ENCODE measurements around the gene ZBTB40.

Gene ZBTB40

DNA sequence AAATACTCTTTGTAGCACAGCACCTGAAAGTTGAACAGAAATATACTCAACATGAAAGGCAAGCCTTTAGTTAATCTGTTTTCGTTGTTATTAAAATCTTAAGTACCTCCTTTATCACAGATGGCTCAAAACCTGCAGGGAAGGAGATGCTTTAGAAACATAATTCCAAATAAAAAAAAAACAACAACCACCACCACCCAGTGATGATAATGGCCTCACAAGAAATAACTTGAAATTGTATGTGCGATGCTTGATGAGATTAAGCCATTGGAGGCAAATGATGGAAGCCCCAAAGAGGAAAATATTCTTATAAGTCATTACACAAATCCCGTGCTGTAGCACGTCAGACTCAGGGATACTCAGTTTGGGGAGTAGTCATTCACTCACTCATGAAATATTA, 24.9 kb upstream of the ZBTB40 start:
- no peak for DNase-seq (ENCODE audit: low read depth)

DNA sequence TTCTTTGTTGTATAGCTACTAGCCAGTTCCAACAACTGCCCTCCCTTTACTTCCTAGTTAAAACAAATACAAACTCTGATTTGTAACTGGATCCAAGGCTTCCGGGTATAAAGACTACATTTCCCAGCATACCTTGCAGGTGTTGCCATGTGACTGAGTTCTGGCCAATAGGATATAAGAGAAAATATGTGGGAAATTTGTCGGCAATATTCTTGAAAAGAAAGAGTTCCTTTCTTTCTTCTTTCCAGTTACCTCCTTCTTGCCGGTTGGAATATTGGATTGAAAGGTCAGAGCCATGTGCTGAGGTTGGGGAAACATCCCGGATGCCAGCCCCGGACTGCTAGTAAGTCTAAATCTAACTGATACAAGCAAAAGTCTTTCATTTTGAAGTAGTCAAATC, 23.0 kb upstream of the ZBTB40 start:
- no peak for DNase-seq (ENCODE audit: low read depth)

DNA sequence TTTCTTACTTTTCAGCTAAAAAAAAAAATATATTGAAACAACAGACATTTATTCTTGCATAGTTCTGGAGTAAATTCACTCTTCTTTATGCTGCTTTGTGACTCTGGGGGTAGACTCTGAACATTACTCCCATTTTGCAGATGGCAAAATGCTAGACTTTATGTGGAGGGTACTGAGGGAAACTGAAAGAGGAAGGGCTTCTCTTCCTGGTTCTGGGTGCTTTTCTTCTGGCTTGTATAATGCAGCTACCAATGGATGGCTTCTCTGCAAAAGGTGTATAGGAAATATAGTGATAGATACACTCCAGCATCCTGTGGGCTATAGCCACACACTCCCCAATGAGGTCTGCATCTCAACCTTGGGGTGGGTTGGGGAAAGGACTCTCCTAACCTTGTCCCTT, 19.7 kb upstream of the ZBTB40 start:
- no peak for DNase-seq (ENCODE audit: low read depth)

DNA sequence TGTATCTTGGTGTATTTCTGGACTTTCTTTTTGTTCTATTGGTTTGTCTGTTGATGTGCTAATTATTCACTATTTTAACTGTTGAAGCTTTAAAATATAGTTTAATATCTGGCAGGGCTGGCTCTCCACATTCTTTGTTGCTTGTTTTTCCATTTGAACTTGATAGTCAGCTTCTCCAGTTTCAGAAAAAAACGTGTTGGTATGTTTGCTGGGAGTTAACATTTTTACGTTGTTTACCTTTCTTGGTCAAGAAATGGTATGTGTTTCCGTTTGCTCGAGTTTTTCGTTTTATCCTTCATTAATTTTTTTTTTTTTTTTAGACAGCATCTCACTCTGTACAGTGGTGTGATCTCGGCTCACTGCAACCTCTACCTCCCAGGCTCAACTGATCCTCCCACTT, 16.9 kb upstream of the ZBTB40 start:
- no peak for DNase-seq (ENCODE audit: low read depth)

DNA sequence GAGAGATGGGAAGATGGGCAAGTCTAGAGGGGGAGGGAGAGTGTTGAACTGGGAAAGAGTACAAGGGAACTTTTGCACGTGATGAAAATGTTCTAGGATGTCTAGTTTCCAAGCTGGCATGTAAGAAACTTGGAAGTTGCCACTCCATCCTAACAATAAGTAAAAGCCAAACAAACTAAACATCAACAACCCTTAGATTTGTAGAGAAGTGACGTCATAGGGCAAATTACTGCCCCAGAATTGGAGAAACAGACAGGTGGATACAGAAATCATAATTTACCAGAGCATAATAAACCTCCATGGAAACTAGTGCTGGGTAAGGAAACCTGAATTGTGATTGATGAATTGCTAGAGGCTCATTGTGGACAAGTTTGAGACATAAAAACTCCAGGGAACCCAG, 14.7 kb upstream of the ZBTB40 start:
- DNase-seq (ENCODE audit: low read depth), result no peak

DNA sequence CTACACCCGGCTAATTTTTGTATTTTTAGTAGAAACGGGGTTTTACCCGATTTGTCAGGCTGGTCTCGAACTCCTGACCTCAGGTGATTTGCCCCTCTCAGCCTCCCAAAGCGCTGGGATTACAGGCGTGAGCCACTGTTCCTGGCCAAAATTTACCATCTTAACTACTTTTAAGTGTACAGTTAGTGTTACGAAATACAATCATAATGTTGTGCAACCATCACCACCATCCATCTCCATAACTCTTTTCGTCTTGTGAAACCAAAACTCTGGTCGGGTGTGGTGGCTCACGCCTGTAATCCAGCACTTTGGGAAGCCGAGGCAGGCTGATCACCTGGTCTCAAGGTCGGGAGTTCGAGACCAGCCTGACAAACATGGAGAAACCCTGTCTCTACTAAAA, 14.1 kb upstream of the ZBTB40 start:
- DNase-seq (ENCODE audit: low read depth), result no peak

DNA sequence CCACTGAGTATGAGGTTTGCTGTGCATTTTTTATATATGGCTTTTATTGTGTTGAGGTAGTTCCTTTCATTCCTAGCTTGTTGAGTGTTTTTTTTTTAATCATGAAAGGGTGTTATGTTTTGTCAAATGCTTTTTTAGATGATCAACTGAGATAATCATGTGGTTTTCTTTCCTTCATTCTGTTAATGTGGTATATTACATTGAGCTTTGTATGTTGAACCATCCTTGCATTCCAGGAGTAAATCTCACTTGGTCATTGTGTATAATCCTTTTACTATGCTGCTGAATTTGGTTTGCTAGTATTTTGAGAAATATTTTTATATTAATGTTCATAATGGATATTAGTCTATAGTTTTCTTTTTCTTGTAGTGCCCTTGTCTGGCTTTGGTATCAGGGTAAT, 11.1 kb upstream of the ZBTB40 start:
- no peak for DNase-seq (ENCODE audit: low read depth)

DNA sequence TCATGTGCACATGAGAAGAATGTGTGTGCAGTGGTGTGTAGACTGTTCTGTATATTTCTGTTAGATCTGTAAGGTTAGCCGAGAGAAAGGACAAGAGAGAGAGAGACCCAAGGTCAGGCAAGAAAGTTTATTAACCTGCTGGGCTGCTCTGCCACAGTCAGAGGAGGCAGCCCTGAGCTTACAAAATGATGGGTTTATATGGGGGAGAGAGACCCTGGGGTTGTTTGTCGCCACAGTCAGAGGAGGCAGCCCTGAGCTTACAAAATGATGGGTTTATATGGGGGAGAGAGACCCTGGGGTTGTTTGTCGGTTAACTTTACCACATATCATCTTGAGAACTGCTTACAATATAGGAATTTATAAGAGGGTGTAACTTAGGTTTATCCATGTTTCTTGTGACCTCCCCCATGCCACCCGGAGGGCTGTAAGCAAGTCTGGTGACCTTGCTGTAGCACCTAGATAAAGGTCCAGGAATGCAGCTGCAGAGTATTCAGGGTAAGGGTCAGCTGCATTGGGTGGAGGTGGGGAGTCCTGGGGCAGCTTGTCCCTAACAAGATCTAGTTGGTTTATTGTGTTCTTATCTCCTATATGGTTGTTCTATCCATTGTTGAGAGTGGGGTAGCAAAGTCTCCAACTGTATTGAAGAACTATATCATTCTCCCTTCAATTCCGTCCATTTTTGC, 9.3 kb upstream of the ZBTB40 start:
- DNase-seq (ENCODE audit: low read depth), result no peak

DNA sequence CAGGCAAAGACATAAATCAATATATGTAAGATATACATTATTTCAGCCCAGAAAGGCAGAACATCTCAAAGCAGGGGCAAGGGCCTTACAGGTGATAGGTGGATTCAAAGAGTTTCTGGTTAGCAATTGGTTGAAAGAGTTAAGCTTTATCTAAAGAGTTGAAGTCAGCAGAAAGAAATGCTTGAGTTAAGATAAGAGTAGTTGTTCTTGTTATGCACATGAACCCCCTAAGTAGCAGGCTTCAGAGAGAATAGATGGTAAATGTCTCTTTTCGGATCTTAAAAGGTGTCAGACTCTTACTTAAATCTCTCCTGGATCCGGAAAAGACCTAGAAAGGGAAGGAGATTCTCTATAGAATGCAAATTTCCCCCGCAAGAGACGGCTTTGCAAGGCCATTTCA, 8.3 kb upstream of the ZBTB40 start:
- DNase-seq (ENCODE audit: low read depth), result no peak

DNA sequence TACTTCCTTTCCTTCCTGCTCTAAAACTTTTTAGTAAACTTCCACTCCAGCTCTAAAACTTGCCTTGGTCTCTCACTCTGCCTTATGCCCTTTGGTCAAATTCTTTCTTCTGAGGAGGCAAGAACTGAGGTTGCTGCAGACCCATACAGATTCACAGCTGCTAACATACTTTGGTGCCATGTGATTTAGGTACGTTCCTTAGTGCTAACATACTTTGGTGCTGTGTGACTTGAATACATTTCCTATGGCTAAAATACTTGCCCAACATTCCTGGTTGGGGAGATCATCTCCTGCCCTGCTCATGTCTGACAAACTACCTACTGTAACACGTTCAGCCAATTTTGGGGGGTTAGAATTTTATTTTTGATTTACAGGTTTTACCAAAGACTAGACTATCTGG, 6.8 kb upstream of the ZBTB40 start:
- no peak for DNase-seq (ENCODE audit: low read depth)

DNA sequence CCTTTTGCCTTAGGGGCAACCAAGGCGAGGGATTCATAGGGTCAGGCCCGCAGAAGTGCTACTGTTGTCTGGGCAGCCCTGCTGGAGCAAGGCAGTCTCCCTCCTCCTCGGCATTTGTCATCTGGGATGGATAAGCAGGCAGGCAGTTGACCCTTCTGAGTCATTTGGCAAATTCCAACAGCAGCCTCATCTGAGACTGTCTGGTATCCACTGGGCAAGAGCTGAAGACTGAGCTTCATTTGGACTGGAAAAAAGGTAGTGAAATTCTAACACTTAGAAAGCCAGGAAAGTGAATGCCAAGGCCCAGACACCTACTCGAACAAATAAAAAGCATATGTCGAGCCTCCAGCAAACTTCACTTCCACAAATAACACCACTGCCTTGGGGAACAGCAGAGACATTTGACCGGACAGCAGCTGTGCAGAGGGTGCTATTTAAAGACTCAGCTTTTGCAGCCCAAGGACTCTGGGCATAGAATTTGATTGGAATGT, 4.0 kb upstream of the ZBTB40 start:
- no peak for DNase-seq (ENCODE audit: low read depth)

DNA sequence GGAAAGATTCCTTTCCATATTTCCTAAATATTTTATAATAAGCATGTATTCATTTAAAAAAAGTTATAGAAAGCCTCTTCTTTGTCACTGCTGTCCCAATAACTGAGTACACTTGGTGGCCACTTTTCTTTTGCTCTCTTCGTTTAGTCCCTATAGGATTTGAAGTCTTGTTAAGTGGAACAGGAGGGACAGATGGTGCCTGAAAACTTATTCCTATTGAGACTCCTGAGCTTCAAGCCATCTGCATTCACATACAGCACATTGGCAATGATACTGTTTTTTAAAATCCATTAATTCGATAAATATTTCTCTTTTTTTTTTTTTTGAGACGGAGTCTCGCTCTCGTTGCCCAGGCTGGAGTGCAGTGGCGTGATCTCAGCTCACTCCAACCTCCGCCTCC, 2.0 kb upstream of the ZBTB40 start:
- DNase-seq (ENCODE audit: low read depth), result no peak

DNA sequence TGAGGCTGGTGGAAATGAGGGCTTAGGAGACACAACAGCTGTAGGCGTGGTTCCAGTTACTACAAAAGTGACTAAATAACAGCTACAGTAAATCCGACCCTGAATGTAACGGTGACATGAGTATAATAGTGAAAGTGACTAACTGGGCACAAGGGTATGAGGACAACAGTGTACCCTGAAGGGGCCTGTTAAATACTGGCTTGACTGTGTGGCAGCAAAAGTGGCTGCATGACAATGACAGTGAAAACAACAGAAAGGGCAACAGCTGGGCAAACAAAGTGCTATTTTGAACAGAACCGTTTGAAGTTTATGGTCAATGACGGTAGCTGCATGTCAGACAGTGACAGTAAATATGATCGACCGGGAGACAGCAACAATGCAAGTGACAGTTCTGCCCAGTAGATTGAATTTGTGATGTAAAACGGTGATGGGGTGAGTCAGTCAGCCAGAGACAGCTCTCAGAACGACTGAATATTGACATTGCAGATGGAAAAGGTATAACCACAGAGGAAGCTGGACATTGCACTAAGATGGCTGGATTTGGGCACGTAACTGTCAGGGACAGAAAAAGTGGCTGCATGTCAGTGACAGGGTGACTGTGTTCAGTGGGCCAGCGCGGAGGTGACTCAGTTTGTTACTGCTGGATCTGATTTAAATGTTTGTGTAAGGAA, 1.2 kb upstream of the ZBTB40 start:
- no peak for DNase-seq (ENCODE audit: low read depth)

DNA sequence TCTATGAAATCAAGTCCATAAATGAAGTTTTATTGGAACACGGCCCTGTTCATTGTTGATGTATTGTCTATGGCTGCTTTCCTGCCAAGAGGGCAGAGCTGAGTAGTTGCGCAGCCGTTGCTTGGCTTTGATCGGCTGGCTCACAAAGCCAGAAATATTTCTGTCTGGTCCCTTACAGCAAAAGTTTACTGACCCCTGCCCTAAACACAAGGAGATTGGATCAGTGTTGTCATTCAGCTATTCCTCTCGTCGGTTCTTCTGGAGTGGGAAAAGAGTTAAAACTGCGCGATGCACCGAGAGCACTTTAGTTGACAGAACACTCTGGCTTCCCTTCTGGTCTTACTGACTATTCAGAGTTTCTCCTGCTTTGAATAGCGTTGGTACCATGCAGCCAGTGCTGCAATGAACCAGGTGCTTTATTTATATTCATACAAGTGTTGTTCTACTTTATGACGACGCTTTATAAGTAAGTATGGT, 868 bp downstream of the ZBTB40 start:
- DNase-seq (ENCODE audit: low read depth), result no peak

DNA sequence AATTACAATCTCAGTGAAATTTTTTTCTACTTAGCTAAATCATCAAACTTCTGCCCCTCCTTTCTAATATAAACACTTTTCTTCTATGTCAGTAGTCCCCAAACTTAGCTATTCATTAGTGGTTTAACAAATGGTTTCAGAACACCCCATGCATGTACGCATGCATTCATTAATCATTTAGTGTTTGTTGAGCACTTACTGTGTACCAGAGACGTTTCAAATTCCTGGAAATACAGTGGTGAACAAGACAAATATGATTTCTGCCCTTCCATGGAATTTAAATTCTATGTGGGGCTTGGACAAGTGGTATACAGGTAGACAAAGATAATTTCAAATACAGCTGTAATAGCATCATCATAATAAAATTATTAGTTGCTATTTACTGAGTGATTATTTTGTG, 1.5 kb downstream of the ZBTB40 start:
- DNase-seq (ENCODE audit: low read depth), result no peak

DNA sequence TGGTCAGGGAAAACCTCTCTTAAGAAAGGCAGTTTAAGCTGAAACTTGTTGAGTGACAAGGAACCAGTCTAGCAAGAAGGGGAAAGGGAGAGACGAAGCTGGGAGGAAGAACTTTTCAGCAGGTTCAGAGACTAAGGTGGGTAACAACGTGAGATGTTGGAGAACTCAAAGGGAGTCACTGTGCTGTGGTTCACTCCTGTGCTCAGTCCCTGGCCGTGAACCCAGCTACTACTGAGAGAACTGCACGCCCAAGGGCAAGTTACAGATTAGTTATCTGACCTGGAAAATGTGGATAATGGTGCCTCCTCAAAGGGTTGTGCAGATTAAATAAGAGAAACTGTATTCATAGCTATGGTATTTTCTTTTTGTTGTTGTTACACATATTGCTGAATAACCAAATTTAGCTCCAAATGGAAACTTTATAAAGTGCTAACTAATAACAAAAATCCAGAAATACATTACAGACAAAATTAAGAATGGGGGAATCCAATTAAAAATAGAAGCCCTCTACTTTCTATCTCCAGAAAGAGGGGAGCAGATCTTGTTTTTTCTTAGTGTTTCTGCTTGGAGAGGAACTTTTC, 2.9 kb downstream of the ZBTB40 start:
- no peak for DNase-seq (ENCODE audit: low read depth)

DNA sequence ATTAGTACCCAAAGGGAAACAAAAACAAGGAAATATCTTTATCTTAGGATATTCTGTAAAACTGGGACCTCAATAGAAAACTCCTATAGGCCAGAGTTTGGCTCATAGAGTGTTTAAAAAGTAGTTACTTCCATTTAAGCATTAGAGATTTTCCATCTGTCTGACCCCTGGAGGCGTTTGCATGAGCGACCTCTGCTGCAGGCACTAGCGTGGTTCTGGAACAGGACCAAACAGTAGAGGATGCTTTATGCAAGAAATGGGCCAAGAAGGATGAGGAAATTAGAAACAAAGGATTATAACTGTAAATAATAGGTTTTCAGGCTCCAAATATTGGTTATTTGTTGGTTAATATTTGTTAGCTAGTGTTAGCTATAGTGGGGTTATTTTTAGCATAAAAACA, 5.7 kb downstream of the ZBTB40 start:
- DNase-seq (ENCODE audit: low read depth), result no peak

DNA sequence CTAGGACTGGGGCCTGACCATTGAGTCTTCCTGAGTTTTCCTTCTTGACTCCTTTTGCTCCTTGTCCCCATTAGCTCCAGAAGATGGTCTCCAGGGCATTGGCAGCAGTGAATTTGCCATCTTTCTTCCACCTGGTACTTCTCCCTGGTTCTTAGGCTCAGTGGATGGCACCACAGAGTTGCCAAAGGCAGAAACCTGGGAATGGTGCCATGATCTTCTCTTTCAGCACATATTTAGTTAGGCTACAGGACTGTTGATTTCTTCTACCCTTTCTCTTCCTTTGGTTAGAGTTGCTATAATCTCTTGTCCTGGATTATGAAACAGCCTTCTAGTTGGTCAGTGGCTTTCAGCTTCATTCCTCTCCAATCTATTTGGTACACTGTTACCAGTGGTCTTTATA, 6.2 kb downstream of the ZBTB40 start:
- DNase-seq (ENCODE audit: low read depth), result no peak

DNA sequence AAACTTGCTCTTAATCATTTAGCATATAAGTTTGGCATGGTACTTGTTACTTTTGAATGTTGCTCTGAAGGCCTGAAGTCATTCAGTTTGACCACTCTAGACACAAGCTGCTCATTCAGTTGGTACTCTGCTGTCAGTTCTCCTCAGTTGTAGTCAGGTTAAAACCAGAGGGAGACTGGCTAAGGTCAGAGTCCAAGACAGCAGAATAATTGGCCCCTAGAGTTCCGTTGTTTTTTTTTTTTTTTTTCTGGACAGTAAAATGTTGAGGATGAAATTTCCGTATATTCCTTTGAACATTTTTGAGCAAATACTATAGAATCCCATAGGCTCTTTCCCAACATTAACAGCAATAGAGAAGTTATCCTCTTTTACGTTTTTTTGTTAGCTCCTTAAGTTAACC, 9.4 kb downstream of the ZBTB40 start:
- no peak for DNase-seq (ENCODE audit: low read depth)

DNA sequence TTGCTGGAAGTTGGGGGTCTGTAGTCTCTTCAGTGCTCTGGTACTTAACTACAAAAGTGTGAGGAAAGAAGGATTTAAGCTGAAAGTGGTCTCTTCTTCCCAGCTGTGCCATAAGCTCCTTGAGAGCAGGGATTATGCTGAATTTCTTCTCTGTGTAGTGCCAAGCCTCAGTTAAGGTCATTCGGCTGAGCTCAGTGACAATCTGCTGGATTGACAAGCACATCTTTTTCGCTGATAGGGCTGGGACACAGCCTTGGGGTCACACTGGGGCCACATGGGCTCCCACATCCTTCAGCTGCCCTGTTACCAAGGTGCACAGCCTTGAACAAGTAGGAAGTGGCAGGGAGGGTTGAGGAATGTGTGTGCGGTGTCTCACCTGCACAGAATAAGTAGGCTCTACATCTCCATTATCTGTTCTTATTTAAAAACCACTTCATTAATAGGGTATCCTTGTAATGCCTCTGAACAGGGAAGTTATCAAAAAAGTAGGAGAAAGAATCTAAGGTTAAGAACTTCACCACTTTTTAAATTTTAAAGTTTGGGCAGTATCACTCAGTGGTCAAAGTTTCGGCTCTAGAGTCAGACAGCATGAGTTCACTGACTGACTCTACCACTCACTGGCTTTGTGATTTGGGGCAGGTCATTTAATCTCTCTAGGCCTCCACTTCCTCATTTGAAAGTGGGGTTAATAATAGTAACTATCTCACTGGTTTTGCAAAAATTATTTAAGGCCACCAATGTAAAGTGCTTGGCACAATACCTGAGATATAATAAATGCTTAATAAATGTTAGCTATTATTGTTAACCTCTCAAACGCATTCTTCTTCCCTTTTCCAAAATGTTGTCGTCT, 10.3 kb downstream of the ZBTB40 start:
- DNase-seq (ENCODE audit: low read depth), result no peak

DNA sequence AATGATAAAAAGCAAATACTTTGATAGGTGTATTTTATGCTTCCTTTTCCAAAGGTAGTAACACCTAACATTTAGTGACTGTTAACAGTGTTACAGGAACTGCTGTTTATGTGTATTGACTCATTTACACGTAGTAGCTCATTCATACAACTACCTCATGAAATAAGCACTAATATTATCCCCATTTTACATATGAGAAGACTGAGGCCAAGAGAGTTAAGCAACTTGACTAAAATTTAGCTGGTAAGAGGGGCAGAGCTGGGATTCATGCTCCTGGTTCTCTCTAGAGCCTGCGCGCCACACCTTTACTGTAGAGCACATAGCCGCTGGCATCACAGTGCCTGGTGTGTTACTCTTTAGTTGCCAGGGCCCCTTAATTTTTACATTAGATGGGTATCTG, 11.3 kb downstream of the ZBTB40 start:
- no peak for DNase-seq (ENCODE audit: low read depth)

DNA sequence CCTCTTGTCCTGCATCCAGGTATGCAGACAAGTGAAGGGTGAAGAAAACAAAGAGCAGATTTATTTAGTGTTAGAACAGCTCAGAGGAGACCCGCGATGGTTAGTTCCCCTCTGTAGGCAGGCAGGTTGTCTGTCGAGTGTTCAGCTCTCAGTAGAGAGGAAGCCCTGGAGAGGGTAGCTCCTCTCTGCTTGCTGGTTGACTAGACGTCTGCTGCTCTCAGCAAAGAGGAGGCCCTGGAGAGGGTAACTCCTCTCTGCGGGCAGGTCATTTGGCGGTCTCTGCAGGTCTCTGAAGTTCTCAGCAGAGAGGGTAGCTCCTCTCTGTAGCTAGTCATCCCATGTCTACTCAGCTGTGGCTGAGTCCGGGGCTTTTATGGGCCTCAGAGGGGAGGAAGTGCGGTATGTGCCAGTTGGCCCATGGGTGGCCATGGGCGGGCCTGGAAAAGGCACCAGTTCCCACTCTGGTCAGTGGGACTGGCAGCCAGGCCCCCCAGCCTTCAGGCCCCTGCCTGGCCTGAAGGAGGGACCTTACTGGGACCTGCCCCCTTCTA, 13.4 kb downstream of the ZBTB40 start:
- no peak for DNase-seq (ENCODE audit: low read depth)

Data from activated T-cell treated with anti-CD3 and anti-CD28 coated beads for 48 hours (primary cell).